Stimulated activated CD8-positive, alpha-beta memory T cell treated with anti-CD3 and anti-CD28 coated beads, Interleukin-7, amount 100 ng/mL, for 24 hours (primary cell): Measurements from ENCODE around the gene SEC24D.

ENCODE experiments used
- DNase-seq: peaks from one replicate; pipeline ENCODE4 v3.0.0-alpha.2; 2020; ENCODE audit warnings: low read depth

Gene SEC24D

DNA sequence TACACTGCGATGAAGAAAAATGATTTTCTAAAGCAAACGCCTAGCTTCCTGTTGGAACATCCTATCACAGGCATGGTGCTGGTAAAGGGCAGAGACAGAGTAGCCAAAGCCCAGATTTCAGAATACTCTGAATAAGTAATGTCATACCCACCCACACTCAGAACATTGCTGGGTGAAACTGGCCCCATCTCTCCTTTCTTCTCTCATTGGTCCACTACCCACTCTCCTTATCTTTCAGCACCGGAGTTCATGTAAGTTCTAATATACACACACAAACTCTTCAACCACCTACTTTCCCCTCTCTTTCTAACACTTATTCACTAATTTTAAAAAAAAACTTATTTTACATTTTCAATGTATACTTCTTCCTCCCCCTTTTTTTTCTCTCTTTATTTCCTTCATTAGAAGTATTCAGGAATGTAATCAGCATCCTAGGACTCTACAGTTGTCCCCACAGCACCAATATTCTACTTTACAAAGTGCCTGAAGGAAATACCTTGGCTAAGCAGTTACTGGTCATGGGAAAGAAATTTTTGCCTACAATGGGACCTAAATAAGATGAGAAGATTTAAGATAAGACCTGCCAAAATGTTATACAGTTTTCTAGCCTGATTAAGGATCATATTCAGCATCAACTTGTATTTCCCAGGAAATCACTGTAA lies 63.0 kb downstream of the SEC24D start:
- DNase-seq, result no peak

DNA sequence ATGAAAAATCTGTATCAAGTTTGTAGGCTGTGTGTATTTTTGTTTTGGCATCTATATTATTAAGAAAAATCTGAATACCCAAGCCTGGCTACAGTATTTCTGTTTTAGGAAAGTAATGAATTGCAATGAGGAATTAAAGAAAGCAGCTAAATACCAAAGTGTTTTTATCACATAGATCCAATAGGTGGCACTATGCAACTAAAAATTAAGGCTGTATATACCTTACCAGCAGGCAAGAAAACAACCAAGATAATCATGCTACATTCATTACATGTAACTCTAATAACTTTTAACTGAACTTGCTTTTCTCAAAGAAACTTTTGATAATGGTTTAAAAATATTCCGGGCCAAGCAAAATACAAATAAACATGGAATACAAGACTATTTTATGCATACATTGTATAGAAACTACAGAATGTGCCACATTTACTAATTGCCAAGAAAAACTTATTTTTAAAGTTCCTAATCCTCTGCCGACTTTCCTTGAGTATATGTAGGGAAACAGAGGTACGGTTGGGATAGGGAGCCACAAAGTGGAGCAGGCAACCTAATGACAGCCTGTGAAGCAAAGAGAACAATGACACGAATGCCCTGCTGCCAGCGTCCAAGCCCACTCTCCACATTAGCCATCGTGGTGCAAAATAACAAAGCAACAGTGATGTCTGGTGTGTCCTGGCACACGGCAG lies 63.7 kb downstream of the SEC24D start:
- no peak for DNase-seq

GRCh38 chr4:118770741-118771187 lies 65.2 kb downstream of the SEC24D start:
- no peak for DNase-seq

GRCh38 chr4:118769161-118769560 lies 66.8 kb downstream of the SEC24D start:
- no peak for DNase-seq

GRCh38 chr4:118767109-118767508 lies 68.8 kb downstream of the SEC24D start:
- no peak for DNase-seq

DNA sequence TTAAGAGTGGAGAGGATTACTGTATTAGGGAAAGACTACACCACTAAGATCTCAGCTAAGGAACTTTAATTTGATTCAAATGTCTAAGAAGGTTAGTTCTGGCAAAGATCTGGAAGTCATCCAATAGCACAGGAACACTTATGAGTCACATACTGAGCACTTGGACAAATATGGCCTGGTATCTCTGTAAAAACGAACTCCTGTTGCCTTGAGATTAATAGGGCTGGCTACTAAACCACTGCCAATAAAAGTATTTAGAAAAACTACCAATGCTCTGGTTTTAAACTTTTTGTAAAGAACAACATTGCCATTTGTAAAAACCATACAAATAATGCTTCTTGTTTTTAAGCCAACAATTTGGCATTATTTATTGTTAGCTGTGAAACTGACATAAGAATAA lies 70.5 kb downstream of the SEC24D start:
- no peak for DNase-seq

DNA sequence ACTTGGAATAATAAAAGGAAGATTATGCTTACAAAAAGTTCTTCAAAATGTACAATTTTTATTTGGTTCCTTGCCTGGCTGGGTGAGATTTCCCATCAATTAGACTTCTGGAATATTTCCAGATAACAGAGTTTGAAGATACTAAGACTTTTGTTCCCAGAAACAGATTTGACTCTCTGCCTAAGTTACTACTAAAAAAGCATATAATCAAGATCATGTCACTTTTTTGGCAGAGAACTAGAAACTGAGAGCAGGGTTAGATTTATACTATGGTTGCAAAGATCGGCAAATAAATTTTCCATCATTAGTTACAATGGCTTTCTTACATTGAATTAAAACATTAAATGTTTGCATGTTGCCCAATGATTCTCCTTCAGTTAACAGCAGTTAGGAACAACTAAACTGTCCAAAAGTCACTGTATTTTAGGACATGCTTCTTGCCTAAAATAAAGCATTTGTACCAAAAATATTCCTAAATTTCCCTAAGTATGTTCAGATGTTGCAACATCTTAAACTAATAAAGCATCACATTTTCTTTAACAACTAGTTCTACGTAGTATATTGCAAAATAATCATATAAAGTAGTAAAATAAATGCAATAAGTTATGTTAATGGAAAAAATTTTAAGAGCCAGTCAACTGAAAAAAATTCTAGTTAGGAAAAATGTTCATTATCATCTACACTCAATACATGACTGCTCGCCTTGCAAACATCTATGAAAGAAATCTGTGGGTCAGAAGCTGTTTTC lies 73.0 kb downstream of the SEC24D start:
- DNase-seq, result no peak

DNA sequence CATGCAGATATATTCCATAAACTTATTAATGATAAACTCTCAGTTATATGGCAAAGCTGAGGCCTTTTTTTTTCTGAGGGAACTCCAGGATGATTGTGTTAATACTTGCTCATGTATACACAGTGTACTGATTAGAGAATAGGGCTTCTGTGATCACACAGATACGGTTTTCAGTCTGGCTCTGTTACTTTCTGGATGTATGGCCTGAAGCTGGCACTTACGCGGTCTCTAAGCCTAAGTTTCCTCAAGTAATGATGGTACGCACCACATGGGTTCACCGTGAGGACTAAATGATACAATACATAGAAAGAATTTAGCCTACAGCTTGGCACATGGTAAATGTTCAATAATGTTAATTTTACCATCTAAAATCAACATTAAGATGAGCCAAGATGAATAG lies 73.8 kb downstream of the SEC24D start:
- DNase-seq, result no peak

- no peak for DNase-seq
These were observed 74.4 kb downstream of the SEC24D start for GRCh38 chr4:118761397-118762016.

- no peak for DNase-seq
These were observed 75.4 kb downstream of the SEC24D start for GRCh38 chr4:118760493-118760892.

GRCh38 chr4:118760092-118760491 lies 75.8 kb downstream of the SEC24D start:
- no peak for DNase-seq

DNA sequence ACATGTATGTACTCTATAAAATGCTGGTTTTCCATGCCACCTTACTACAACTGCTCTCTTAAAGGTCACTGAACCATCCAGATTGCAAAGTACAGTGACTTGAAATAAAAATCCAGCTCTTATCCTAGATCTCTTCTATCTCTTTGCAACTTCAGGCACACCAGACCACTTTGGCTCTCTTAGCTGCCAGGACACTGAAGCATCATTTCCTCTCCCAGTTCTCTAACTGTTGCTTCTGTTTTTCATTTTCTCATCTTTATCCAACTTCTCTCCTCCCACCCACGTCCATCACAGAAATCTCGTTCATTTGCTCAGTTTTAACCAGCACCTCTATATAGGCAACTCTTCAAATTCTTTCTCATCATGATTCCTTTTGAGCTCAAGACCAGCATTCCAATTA lies 76.4 kb downstream of the SEC24D start:
- DNase-seq, result no peak

DNA sequence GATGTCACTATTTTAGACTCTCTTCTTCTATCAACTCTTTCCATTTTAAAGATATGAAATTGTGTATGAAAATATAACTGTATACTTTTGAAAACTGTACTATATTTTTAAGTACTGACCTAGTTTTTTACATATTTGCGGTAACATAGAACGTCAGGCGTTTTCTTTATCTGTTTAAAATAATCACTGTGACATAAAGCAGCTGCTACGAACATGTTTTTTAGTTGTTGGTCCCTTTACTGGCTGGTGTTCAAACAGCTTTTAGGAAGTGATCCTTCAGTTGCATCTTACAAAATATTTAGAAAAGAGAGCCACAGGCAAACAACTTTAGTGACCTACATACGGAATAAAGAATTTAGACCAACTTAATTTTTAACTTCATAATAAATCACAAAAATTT lies 77.6 kb downstream of the SEC24D start:
- DNase-seq, result no peak

DNA sequence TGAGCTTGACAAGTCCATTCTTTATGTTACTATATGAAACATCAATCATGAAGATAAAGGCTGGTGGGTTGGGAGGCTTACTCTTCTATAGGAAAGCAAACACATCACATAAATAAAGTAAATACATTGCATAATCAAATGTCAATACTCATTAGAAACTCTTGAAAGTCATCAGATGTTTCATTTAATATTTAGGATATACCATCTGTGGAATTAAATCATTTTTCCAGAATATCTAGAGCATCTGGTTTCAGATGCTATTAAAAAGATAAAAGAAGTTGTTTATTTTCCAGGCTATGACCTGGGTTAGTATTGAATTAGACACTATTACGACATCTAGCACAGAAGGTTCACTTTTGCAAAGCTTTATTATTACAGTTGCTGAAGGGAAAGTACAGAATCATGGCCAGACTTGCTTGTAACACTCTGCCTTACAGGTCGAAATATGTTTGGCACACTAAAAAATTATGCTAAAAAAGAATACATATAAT lies 78.1 kb downstream of the SEC24D start:
- DNase-seq, result no peak

DNA sequence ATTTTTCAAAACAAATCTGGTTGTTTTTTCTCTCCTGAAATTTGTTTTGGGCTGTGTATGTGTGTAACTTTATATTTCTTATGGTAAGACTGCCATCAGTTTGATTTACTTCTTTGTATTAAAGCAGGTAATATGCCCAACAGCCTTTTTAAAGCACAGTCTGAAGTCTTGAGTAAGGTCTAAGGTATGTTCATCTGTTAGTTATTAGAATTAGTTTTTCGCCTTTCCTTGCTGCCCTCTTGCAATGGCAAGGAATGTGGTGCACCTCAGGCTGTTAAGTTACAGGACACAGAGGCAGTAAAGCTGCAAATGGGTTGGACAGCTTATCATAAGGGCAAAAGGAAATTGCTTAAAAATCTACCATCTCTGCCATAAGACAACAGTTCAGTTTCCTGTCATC lies 79.0 kb downstream of the SEC24D start:
- no peak for DNase-seq

DNA sequence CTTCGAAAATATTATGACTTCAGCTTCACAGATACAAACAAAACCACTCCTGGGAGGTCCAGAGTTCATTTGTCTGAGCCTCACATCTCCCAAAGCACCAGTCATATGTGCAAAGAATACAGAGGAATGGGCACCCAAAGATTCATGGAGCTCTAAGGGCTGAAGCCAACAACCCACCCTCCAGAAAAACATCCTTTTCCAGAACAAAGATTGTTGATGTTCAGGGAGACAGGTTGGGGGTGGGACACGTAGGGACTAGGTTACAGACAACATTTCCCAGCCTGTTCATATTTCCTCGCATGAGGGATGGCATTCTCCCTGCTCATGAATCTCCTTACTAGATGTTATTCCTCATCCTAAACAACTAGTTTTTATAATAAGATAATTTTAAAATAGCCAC lies 79.5 kb downstream of the SEC24D start:
- no peak for DNase-seq

DNA sequence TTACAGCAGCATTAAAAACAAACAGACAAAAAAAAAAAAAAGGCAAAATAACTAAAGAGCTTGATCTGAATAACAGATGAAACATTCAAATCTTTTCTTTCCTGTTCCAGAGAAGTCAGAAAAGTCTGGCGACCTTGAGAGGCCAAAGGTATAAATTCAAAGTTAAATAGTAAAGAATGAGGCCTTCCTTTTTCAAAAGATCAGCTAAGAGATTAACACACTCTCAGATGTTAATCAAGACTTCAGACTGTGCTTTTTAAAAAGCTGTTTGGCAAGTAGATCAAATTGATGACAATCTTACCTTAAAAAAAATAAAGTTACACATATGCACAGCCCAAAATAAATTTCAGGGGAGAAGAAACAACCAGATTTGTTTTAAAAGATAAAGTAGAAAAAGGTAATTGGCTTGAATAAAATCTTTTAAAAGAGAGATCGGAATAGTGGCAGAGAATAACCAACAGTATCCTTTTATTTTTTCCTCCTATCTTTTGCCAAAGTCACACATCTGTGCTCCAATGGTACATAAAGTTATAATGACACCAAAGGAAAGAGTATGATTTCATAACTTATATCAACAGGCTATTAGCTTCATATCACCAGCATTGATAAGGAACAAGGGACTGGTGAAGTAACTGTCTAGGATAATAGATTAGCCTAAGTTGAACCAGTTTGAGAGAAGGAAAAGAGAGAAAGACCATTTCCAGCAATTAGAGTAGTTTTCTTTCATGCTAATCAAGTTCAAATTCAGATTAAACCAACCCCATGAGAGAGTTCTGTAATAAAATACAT lies 80.3 kb downstream of the SEC24D start:
- no peak for DNase-seq

DNA sequence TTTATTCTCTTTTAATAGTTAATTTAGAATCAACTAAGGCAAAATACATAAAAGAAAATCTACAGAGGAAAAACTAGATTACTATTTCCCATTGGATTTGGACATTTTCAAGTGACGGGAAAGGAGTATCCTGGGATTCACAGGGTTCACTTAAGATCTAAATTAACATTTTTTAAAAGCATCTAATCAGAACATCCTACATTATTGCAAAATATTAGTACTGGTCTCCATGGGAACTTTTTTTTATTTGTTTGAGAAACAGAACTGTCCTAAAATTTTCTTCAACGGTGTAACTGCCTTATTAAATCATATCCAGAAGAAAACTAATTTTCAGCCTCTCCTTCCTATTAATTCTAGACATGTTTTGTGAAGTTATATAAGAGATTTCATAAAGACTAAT lies 81.0 kb downstream of the SEC24D start:
- no peak for DNase-seq

GRCh38 chr4:118753685-118754084 lies 82.2 kb downstream of the SEC24D start:
- DNase-seq, result no peak

DNA sequence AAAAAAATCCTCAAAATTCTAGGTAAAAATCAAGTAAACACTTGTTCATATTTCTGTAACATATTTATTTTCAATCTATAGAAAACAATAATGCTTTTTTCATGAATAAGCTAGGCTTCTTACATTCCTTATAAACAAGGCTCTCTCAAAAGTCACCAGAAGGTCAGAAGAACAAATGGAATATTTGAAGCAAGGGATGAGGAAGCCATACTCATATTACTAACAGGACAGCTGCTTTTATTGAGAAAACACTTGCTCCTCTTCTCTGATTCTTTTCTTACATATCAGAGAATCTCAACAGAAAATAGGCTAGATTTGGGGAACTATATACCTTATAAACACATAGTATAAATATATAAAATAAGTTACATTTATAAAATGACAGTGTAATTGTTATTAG lies 82.8 kb downstream of the SEC24D start:
- no peak for DNase-seq

DNA sequence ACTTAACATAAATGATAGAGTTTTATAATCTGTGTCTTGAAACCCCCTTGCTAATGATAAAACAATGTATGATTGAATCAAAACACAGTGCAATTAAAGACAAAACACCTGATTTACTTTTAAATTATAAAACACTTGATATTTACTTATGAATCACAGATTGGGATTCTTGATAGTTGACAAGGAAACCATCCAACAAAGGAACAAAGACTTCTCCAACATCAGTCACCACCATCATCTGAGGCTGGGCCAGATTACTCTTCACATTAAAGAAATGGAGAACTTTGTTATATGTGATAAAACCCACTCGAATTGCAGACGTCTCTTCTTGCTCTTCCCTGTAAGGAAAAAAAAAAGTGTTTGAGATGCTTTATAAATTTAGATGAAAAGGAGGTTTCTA lies 83.4 kb downstream of the SEC24D start:
- DNase-seq, result no peak
